Measurements from ENCODE around the gene TMEM147.

The TMEM147 gene

DNA sequence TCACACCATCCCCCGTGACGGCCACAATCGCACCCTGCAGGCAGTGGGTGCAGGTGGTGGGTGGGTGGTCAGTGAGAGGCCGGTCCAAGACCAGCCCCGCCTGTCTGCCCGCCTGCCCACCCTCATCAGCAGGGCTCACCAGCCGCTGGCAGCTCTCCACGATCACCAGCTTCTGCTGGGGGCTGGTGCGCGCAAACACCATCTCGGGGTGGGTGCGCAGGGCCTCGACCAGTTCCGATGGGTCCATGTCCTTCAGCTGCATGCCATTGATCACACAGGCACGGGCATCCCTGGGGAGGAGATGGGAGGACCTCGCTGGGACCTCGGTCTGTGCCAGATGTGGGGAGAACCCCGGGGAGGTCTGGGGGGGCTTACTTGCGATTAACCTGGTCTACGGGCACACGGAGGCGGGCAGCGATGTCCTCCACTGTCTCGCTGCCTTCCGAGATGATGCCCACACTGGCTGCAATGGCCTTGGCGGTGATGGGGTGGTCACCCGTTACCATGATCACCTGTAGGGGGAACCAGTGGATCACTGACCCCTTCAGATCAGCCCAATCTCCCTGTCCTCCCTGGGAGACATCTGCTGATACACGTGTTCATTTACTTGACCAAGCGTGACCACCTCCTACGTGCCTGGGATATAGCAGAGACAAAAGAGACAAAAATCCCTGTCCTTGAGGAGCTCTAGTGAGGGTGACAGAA lies 10.0 kb downstream of the TMEM147 start:
- Histone ChIP-seq H3K9me3 (ENCODE audit: insufficient read depth, low read length) (no peaks in the 10 kb centered on the region), H3K27ac (ENCODE audit: low read depth, low read length) (no peak overlapping the region), H3K27me3 (ENCODE audit: low read length) (no peaks in the 10 kb centered on the region), H3F3A (ENCODE audit: insufficient read depth) (no peaks in the 10 kb centered on the region), H3K4me2 (ENCODE audit: low read depth, low read length, poor library complexity, severe bottlenecking) (no peak overlapping the region), H4K20me1 (ENCODE audit: low read depth, low read length) (no peaks in the 10 kb centered on the region), H3K79me2 (ENCODE audit: insufficient read depth, low read length) (no peaks in the 10 kb centered on the region), H3K36me3 (ENCODE audit: low read length) (no peaks in the 10 kb centered on the region), H2AFZ (ENCODE audit: low read depth, low read length, severe bottlenecking) (no peak overlapping the region), H3K9ac (ENCODE audit: low read length) (no peak overlapping the region), H3K4me3 (ENCODE audit: insufficient read depth, low read length, poor library complexity, severe bottlenecking) (no peak overlapping the region), H3K9me2 (replicated peaks; ENCODE audit: insufficient read depth, low read length) (no peaks in the 10 kb centered on the region)
- TF ChIP-seq EZH2phosphoT487 (conservative IDR thresholded peaks at IDR 0.05; ENCODE audit: low read length), result no peak
- TF ChIP-seq, protein P1, sequence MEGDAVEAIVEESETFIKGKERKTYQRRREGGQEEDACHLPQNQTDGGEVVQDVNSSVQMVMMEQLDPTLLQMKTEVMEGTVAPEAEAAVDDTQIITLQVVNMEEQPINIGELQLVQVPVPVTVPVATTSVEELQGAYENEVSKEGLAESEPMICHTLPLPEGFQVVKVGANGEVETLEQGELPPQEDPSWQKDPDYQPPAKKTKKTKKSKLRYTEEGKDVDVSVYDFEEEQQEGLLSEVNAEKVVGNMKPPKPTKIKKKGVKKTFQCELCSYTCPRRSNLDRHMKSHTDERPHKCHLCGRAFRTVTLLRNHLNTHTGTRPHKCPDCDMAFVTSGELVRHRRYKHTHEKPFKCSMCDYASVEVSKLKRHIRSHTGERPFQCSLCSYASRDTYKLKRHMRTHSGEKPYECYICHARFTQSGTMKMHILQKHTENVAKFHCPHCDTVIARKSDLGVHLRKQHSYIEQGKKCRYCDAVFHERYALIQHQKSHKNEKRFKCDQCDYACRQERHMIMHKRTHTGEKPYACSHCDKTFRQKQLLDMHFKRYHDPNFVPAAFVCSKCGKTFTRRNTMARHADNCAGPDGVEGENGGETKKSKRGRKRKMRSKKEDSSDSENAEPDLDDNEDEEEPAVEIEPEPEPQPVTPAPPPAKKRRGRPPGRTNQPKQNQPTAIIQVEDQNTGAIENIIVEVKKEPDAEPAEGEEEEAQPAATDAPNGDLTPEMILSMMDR (IDR thresholded peaks at IDR 0.05; ENCODE audit: insufficient read depth, low read length, poor library complexity, severe bottlenecking), result no peak

DNA sequence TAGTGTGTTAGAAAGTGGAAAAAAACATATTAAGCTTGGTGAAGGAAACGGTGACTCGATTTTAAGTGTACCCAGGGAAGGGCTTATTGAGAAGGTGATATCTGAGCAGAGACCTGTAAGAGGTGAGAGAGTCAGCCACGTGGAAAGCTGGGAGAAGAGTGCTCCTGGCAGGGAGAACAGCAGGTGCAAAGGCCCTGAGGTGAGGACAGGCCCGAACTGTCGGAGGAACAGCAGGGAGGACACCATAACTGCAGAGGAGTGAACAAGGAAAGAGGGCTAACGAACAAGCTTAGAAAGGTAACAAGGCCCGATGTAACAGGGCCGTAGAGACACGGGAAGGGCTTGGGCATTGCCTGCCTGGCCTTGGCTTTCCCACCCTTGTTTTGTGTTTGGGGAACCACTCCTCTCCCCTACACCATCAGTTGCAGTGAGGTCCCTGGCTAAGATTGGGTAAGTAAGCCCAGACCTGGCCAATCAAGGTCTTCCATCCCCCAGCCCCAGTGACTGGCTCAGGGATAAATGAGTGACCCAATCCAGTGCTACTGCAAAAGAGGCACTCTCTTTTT lies 10.7 kb downstream of the TMEM147 start:
- no peaks in the 10 kb centered on the region for H3K27me3 ChIP-seq (ENCODE audit: low read length)
- H3K79me2 ChIP-seq (ENCODE audit: insufficient read depth, low read length), result no peaks in the 10 kb centered on the region
- no peak overlapping the region for H2AFZ ChIP-seq (ENCODE audit: low read depth, low read length, severe bottlenecking)
- H3K4me3 ChIP-seq (ENCODE audit: insufficient read depth, low read length, poor library complexity, severe bottlenecking), result no peak overlapping the region
- no peaks in the 10 kb centered on the region for H3K36me3 ChIP-seq (ENCODE audit: low read length)
- H3K9me2 ChIP-seq (replicated peaks; ENCODE audit: insufficient read depth, low read length), result no peaks in the 10 kb centered on the region
- no peak overlapping the region for H3K27ac ChIP-seq (ENCODE audit: low read depth, low read length)
- no peaks in the 10 kb centered on the region for H3K9me3 ChIP-seq (ENCODE audit: insufficient read depth, low read length)
- TF ChIP-seq, protein P1 (IDR thresholded peaks at IDR 0.05; ENCODE audit: insufficient read depth, low read length, poor library complexity, severe bottlenecking), result no peak
- no peak for TF ChIP-seq EZH2phosphoT487 (conservative IDR thresholded peaks at IDR 0.05; ENCODE audit: low read length)
- no peaks in the 10 kb centered on the region for H3F3A ChIP-seq (ENCODE audit: insufficient read depth)
- H3K4me2 ChIP-seq (ENCODE audit: low read depth, low read length, poor library complexity, severe bottlenecking), result no peak overlapping the region
- H3K9ac ChIP-seq (ENCODE audit: low read length), result no peak overlapping the region
- H4K20me1 ChIP-seq (ENCODE audit: low read depth, low read length), result no peaks in the 10 kb centered on the region

DNA sequence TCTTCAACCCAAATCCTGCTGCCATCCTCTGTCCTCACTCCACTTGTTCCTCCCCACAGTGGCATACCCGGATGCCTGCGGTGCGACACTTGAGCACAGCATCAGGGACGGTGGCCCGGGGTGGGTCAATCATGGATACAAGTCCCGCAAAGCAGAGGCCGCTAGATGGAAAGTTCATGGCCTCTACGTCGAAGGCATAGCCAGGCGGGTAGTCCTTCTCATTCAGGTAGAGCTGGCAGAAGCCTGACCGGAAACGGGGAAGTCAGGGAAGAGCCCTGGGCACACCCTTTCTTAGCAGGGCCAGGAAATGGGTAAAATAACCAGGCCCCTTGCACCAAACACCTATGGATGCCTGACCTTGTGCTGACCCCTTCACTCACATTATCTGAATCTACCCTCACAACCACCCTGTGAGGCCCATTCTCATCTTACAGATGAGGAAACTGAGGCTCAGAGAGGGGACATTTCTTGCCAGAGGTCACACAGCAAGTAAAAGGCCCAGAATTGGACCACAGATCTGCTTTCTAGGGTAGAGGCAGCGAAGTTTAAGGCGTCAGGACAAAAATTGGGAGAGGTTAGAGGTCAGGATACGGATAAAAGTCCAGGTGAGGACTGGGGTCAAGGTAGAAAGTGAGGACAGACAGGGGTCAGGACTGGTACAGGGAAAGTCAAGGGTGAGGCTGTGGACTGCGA lies 11.6 kb downstream of the TMEM147 start:
- no peaks in the 10 kb centered on the region for H3K27me3 ChIP-seq (ENCODE audit: low read length)
- no peaks in the 10 kb centered on the region for H3K9me2 ChIP-seq (replicated peaks; ENCODE audit: insufficient read depth, low read length)
- no peaks in the 10 kb centered on the region for H4K20me1 ChIP-seq (ENCODE audit: low read depth, low read length)
- TF ChIP-seq, protein P1 (IDR thresholded peaks at IDR 0.05; ENCODE audit: insufficient read depth, low read length, poor library complexity, severe bottlenecking), result no peak
- TF ChIP-seq EZH2phosphoT487 (conservative IDR thresholded peaks at IDR 0.05; ENCODE audit: low read length), result no peak
- H2AFZ ChIP-seq (ENCODE audit: low read depth, low read length, severe bottlenecking), result no peak overlapping the region
- H3K79me2 ChIP-seq (ENCODE audit: insufficient read depth, low read length), result no peaks in the 10 kb centered on the region
- no peaks in the 10 kb centered on the region for H3K36me3 ChIP-seq (ENCODE audit: low read length)
- H3K4me3 ChIP-seq (ENCODE audit: insufficient read depth, low read length, poor library complexity, severe bottlenecking), result no peak overlapping the region
- H3F3A ChIP-seq (ENCODE audit: insufficient read depth), result no peaks in the 10 kb centered on the region
- no peak overlapping the region for H3K27ac ChIP-seq (ENCODE audit: low read depth, low read length)
- H3K4me2 ChIP-seq (ENCODE audit: low read depth, low read length, poor library complexity, severe bottlenecking), result no peak overlapping the region
- no peak overlapping the region for H3K9ac ChIP-seq (ENCODE audit: low read length)
- no peaks in the 10 kb centered on the region for H3K9me3 ChIP-seq (ENCODE audit: insufficient read depth, low read length)
